GM13976 (cell line): ENCODE measurements around the gene BMP7.

ENCODE experiments used
- DNase-seq: peaks from one replicate; pipeline ENCODE4 v3.0.0; 2012; ENCODE audit warnings: low spot score
- CTCF ChIP-seq: IDR thresholded peaks from 2 replicates; pipeline ENCODE4 v1.5.1; 2012; ENCODE audit warnings: borderline replicate concordance, mild to moderate bottlenecking; ENCODE audit not compliant: insufficient read depth; ENCODE audit errors: extremely low read depth, missing control alignments, control extremely low read depth
- in situ Hi-C: fragments of 300-500 bp; cut with MboI; formaldehyde crosslinking; loops from one replicate; pipeline ENCODE4 v1.12.0; 2022; ENCODE audit warnings: low sequenced_read_pairs, mixed read lengths, inconsistent platforms; ENCODE audit not compliant: unreplicated experiment

The BMP7 gene

GRCh38 chr20:57150559-57150958 is 115.9 kb downstream of the BMP7 start:
- TF ChIP-seq CTCF = no peak
- DNase-seq = no peak
- in situ Hi-C loops = no loop called here

GRCh38 chr20:57148263-57148662 is 118.2 kb downstream of the BMP7 start:
- DNase-seq = no peak
- no peak for TF ChIP-seq CTCF
- in situ Hi-C loops = no loop called here

- TF ChIP-seq CTCF = no peak
- in situ Hi-C loops = no loop called here
- DNase-seq = no peak
These were observed 119.3 kb downstream of the BMP7 start for GRCh38 chr20:57147185-57147584.

GRCh38 chr20:57146155-57146554 is 120.3 kb downstream of the BMP7 start:
- no peak for TF ChIP-seq CTCF
- in situ Hi-C loops = no loop called here
- DNase-seq = no peak

- DNase-seq = no peak
- TF ChIP-seq CTCF = no peak
- in situ Hi-C loops = no loop called here
These were observed 121.3 kb downstream of the BMP7 start for GRCh38 chr20:57145089-57145631.

GRCh38 chr20:57143173-57143572 is 123.3 kb downstream of the BMP7 start:
- TF ChIP-seq CTCF = no peak
- in situ Hi-C loops = no loop called here
- no peak for DNase-seq

- no peak for TF ChIP-seq CTCF
- no peak for DNase-seq
- in situ Hi-C loops = no loop called here
These were observed 123.8 kb downstream of the BMP7 start for GRCh38 chr20:57142667-57143066.
